Activated naive CD4-positive, alpha-beta T cell treated with anti-CD3 and anti-CD28 coated beads, Interleukin-2, amount 50 U/mL, for 16 hours (primary cell): ENCODE data around the gene FAM149B1.

Experiments
- DNase-seq: peaks from one replicate; pipeline ENCODE4 v3.0.0-alpha.2; 2020

Gene FAM149B1

DNA sequence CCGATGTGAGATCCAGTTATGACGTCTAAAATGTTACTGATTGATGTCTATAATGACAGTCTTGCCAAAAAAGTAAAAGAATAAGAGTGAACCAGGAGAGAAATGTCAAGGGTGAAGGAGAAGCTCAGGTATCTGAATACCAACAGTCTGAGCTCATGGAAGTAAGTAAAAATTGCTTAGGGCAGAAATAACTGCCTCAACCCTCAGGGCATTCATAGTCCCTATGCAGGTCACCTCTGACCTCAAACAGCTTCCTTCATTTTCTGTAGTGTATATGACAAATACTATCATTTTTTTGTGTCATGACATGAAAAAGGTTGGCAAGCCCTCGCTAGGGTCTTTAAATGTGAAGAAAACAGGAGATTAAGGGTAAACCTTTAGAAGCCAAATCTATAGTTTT, 125.5 kb downstream of the FAM149B1 start:
- DNase-seq, result no peak
